Mucosa of descending colon (tissue), 3 donors: ENCODE results near the gene FOCAD. TPM values are rescaled to one million over a fixed set of nuclear protein-coding genes. Genes with fewer than 3 reads are reported as not detected.

Source experiments
- ATAC-seq: fragments of 200-7000 bp; cut with Tn5 transposase; one replicate; pipeline ENCODE4 v1.9.1; 2020; ENCODE audit warnings: mild to moderate bottlenecking, moderate library complexity
- DNase-seq, 3 donors: peaks; one replicate each; pipeline ENCODE4 v3.0.0-alpha.2; 2020
- H3K36me3 ChIP-seq: fragments of 200-600 bp; one replicate; pipeline ENCODE4 v1.8.0; 2021; ENCODE audit warnings: low read depth, mild to moderate bottlenecking
- H3K4me1 ChIP-seq: fragments of 200-600 bp; one replicate; pipeline ENCODE4 v1.8.0; 2021; ENCODE audit warnings: low read depth, mild to moderate bottlenecking
- H3K4me3 ChIP-seq: fragments of 200-600 bp; one replicate; pipeline ENCODE4 v1.8.0; 2021; ENCODE audit warnings: mild to moderate bottlenecking
- H3K9me3 ChIP-seq: fragments of 200-600 bp; one replicate; pipeline ENCODE4 v1.8.0; 2021; ENCODE audit warnings: mild to moderate bottlenecking
- intact Hi-C, 2 donors: fragments of 100-400 bp; cut with DNase I in 1 of 2; cut with micrococcal nuclease in 1 of 2; formaldehyde crosslinking; loops; one replicate each; pipeline versions ENCODE4 v1.11.0 to v1.11.1; 2022; cut with DNase I, micrococcal nuclease
- total RNA-seq, 3 donors: library from RNA; stranded (reverse); fragmentation: NEBNext Ultra II Directional in 2 of 3; extraction: Animal tissue kit (Norgen Biotek cat#: 25700) in 2 of 3; gene quantifications; one replicate each; pipeline versions ENCODE4 v1.2.1 to v1.2.4, GENCODE V29; 2021 to 2023
- TF ChIP-seq, protein P1 (sequence below): fragments of 200-600 bp; IDR thresholded peaks from one replicate; pipeline ENCODE4 v1.8.0; 2022; ENCODE audit warnings: antibody characterized with exemption, mild to moderate bottlenecking
- donor health status: DM: no; HTN: no; CAD: no; lungs with moderate emphysema.
- donor health status: DM: no; HTN: no; CAD: no.
- donor health status: DM: no; HTN: yes; CAD: no.

The FOCAD gene
- total RNA-seq, 3 donors from 2014 or later, result 26.6 to 30.3 (median 26.9) TPM

DNA sequence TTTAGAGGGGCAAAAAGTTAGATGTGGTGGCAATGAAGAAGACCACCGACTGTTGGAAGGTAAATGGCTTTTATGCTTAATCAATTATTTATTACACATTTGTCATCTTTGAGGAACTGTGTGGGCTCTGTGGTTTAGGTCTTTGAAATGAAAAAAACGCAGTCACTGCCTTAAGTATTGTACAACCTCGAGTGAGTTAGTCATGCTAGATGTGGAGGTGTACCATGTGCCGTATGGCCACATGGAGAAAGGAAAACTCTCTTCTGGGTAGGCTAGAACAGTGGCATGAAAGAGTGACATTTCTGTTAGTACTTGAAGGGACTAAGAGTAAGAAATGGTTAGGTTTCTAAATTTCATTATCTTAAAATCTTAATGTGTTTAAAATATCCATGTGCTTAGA is 181.3 kb downstream of the FOCAD start:
- no peak for DNase-seq
- H3K36me3 ChIP-seq, result no peaks in the 10 kb centered on the region
- TF ChIP-seq, protein P1, sequence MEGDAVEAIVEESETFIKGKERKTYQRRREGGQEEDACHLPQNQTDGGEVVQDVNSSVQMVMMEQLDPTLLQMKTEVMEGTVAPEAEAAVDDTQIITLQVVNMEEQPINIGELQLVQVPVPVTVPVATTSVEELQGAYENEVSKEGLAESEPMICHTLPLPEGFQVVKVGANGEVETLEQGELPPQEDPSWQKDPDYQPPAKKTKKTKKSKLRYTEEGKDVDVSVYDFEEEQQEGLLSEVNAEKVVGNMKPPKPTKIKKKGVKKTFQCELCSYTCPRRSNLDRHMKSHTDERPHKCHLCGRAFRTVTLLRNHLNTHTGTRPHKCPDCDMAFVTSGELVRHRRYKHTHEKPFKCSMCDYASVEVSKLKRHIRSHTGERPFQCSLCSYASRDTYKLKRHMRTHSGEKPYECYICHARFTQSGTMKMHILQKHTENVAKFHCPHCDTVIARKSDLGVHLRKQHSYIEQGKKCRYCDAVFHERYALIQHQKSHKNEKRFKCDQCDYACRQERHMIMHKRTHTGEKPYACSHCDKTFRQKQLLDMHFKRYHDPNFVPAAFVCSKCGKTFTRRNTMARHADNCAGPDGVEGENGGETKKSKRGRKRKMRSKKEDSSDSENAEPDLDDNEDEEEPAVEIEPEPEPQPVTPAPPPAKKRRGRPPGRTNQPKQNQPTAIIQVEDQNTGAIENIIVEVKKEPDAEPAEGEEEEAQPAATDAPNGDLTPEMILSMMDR, result no peak
- intact Hi-C loops, result no loop called here
- H3K4me3 ChIP-seq, result no peak overlapping the region
- H3K9me3 ChIP-seq, result no peaks in the 10 kb centered on the region
- no peaks in the 10 kb centered on the region for H3K4me1 ChIP-seq
- no peak for ATAC-seq

DNA sequence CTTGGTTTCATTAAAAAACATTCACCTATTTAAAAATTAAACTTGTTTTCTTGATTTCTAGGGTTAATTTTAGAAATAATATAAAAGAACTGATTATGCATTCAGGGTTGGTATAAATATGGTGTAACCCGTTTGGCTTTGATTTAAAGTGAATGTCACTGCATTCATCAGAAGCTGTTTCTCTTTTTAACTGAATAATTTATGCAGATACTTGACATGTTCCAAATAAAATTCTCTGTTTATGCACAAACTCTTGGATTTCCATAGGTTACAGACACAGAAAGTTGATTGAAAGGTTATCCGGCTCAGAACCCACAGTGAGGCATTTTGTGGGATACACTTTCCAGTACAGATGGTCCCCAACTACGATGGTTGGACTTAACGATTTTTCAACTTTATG is 186.1 kb downstream of the FOCAD start:
- TF ChIP-seq, protein P1, result no peak
- Histone ChIP-seq H3K4me1 (no peaks in the 10 kb centered on the region), H3K36me3 (no peaks in the 10 kb centered on the region), H3K4me3 (no peak overlapping the region), H3K9me3 (no peaks in the 10 kb centered on the region)
- DNase-seq (no peak), ATAC-seq (no peak)
- intact Hi-C loops, result no loop called here

DNA sequence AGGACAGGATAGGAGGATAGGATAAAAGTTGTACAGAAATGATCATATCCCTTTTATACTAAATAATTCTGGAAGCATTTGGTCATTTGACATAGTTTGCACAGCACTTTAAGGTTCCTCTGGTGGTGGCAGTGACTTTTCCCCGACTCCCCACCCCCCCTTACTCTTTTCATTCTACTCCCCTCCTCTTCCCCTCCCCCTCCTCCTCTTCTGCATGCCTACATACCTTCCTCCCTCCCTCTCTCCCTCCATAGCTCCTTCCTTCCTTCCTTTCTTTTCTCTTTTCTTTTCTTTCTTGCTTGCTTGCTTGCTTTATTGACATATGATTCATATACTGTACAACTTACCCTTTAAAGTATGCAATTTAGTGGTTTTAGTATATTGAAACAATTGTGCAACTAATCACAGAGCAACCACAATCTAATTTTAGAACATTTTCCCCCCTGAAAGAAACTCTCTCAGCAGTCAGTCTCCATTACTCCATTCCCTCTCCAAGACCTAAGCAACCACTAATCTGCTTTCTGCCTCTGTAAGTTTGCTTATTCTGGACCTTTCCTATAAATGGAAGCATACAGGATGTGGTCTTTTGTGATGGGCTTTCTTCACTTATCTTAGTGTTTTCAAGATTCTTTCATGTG is 188.4 kb downstream of the FOCAD start:
- Histone ChIP-seq H3K9me3 (no peaks in the 10 kb centered on the region), H3K4me1 (no peaks in the 10 kb centered on the region), H3K36me3 (no peaks in the 10 kb centered on the region), H3K4me3 (no peak overlapping the region)
- ATAC-seq (no peak), DNase-seq (no peak)
- TF ChIP-seq, protein P1, result no peak
- intact Hi-C loops, result no loop called here

DNA sequence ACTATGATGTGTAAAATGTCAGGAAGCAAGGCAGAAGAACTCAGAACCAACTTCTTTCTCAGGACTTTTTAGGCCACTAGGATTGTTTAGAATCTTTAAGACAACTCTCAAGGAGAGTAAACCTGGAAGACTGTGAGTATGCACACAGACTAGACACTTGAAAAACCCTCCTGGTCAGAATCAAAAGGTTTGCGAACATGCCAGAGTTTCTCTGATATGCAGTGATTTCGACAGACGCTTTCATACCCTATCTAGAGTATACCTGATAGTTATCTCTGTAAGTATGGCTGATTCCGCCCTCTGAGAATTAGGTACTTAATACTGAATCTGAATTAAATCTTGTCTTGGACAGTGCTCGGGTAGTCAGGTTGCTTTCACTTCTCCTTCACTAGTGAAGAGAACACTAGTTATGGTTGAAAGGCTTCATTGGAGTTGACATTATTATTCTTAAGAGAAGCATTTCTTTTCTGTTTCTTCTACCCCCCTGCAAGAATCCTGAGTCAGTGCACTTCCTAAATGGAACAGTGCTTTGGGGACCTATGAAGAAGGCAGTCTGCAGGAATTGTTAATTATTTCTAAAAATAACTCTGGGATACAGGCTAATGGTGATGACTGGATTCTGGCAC is 189.3 kb downstream of the FOCAD start:
- ATAC-seq (no peak), DNase-seq (no peak)
- H3K9me3 ChIP-seq, result no peaks in the 10 kb centered on the region
- H3K4me3 ChIP-seq, result no peak overlapping the region
- H3K4me1 ChIP-seq, result no peaks in the 10 kb centered on the region
- no peaks in the 10 kb centered on the region for H3K36me3 ChIP-seq
- TF ChIP-seq, protein P1, result no peak
- intact Hi-C loops, result no loop called here

DNA sequence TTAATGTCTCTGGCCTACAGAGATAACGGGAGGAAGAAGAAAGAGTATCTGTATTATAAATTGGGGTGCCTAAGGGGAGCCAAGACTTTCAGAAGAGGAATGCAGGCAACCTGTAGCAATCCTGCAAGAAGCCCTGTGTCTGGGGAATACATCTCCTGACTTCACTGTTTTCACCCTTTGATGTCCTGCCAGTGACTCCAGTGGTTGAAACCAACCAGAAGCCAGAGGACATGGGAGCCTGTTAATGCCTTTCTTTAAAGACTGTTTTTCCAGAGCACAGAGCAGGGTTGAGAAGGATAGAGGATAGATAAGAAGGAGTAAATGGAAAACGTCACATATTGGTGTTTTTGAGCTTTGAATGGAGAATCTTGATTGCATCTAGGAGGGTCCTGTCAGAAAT is 196.2 kb downstream of the FOCAD start:
- no peak overlapping the region for H3K4me3 ChIP-seq
- H3K9me3 ChIP-seq, result no peaks in the 10 kb centered on the region
- no peaks in the 10 kb centered on the region for H3K36me3 ChIP-seq
- TF ChIP-seq, protein P1, result no peak
- no peaks in the 10 kb centered on the region for H3K4me1 ChIP-seq
- ATAC-seq, result no peak
- no peak for DNase-seq
- intact Hi-C loops, result loop anchor here in 1 of 2 donors (10.0 kb wide), 1 partner anchor 225 kb away; no protein-coding TSS in a partner anchor
